Spleen (tissue), 7 donors: ENCODE results near the gene SULT1A3.
"Not testable (repeated sequence)": the region's sequence is repeated elsewhere in the genome, so short reads cannot be mapped to it uniquely, and the experiment has no call there.

Source experiments
- CTCF ChIP-seq, 11 experiments: fragments of 200-600 bp in 7 of 11; fragments of 450-650 bp in 4 of 11; sonication (generic) in 4 of 11; IDR thresholded peaks in 8 of 11; conservative IDR thresholded peaks in 3 of 11; 1 replicate in 7 of 11; 2 replicates in 4 of 11; pipeline versions ENCODE4 v1.4.0 to v1.8.0; 2016 to 2021; ENCODE audit warnings: antibody characterized with exemption in 11 of 11, inconsistent platforms in 4 of 11, mild to moderate bottlenecking in 1 of 11
- POLR2A ChIP-seq, 3 donors: fragments of 450-650 bp; IDR thresholded peaks; one replicate each; pipeline ENCODE4 v1.5.1; 2017; ENCODE audit warnings: antibody characterized with exemption in 3 of 3, mild to moderate bottlenecking in 1 of 3
- donor health status: DM: no; HTN: no; CAD: no; lungs with moderate emphysema.
- donor health status: DM: no; HTN: no; CAD: no.
- donor health status: DM: no; HTN: no; CAD: no.

DNA sequence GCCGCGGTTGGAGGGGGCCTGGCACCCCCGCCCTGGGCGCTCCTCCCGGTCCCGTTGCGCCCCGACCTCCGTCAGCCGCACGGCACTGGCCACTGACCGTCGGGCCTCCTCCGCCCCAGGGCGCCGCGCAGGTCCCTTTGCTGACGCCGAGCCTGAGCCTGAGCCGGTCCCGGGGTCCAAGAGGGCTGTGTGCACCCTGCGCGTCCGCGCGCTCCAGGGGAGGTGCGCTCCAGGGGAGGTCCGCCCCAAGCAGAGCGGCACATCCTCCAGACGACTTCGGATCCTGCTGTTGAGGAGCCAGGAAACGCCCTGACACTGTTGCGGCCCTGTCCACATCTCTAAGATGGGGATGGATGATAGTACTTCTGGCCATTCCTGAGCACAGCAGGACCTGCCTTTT, 7.2 kb downstream of the SULT1A3 start:
- TF ChIP-seq CTCF (IDR thresholded peaks at IDR 0.05 in 8 of 11, conservative IDR thresholded peaks at IDR 0.05 in 3 of 11); POLR2A (IDR thresholded peaks at IDR 0.05): not testable (repeated sequence)
